Immature natural killer cell (primary cell): ENCODE results near the gene ZDHHC19. TPM values are rescaled to one million over a fixed set of nuclear protein-coding genes. Genes with fewer than 3 reads are reported as not detected.
A peak's percentile ranks its signal among the peaks of the same experiment; 100 is the strongest.
"Not testable (repeated sequence)": the region's sequence is repeated elsewhere in the genome, so short reads cannot be mapped to it uniquely, and the experiment has no call there.

Source experiments
- DNase-seq, 3 donors: peaks; one replicate each; pipeline ENCODE4 v3.0.0; 2022; ENCODE audit warnings: mixed read lengths in 1 of 3
- H3K27ac Mint-ChIP-seq, 6 donors: one replicate each; pipeline ENCODE4 v1.8.0; 2020; ENCODE audit warnings: mixed read lengths in 6 of 6, mild to moderate bottlenecking in 5 of 6, inconsistent platforms in 4 of 6, moderate library complexity in 3 of 6
- H3K27me3 Mint-ChIP-seq, 3 donors: one replicate each; pipeline ENCODE4 v1.8.0; 2020 to 2021; ENCODE audit warnings: low read depth in 3 of 3, mild to moderate bottlenecking in 3 of 3, mixed read lengths in 3 of 3, moderate library complexity in 3 of 3, inconsistent platforms in 1 of 3
- H3K36me3 Mint-ChIP-seq, 3 donors: one replicate each; pipeline ENCODE4 v1.8.0; 2020; ENCODE audit warnings: mixed read lengths in 3 of 3, inconsistent platforms in 2 of 3, mild to moderate bottlenecking in 2 of 3
- H3K4me1 Mint-ChIP-seq, 2 donors: one replicate each; pipeline ENCODE4 v1.8.0; 2020; ENCODE audit warnings: inconsistent platforms in 2 of 2, mild to moderate bottlenecking in 2 of 2, mixed read lengths in 2 of 2, moderate library complexity in 1 of 2
- H3K4me3 Mint-ChIP-seq, 5 donors: one replicate each; pipeline ENCODE4 v1.8.0; 2020; ENCODE audit warnings: mild to moderate bottlenecking in 5 of 5, mixed read lengths in 5 of 5, inconsistent platforms in 3 of 5, moderate library complexity in 3 of 5
- H3K9me3 Mint-ChIP-seq, 6 donors: one replicate each; pipeline ENCODE4 v1.8.0; 2020; ENCODE audit warnings: mild to moderate bottlenecking in 6 of 6, mixed read lengths in 6 of 6, inconsistent platforms in 4 of 6, moderate library complexity in 3 of 6
- polyA plus RNA-seq, 3 donors: library from polyadenylated mRNA; unstranded; fragments of 300-500 nt; fragmentation: Illumina TruSeq; gene quantifications; one replicate each; pipeline ENCODE4 v1.2.3, GENCODE V29; 2021

Gene ZDHHC19
- polyA plus RNA-seq, 3 donors from 2014 or later, result not detected

DNA sequence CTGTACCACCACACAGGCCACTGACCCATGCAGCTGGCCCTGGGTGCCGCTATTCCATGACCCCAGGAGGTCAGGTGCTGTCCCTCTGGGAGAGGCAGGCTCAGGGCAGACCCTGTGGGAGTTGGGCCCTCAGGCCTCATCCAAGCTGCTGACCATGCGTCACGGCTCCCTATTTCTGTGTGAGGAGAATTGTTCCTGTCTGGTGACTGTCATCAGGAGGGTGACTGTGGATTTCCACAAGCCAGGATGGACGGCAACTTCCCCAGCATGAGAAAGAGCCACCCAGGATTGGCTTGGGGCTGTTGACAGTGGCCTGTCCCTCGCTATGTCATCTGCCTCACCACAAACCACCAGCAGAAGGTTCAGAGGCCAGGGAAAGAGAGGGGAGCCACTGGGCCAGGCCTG is 41.4 kb downstream of the ZDHHC19 start:
- Mint-ChIP-seq H3K27ac (no peak overlapping the region), H3K27me3 (peaks cover 0 to 3% (median 2%) of the 10 kb centered on the region in 3 donors), H3K4me3 (no peak overlapping the region), H3K36me3 (no peaks in the 10 kb centered on the region), H3K9me3 (no peaks in the 10 kb centered on the region), H3K4me1 (peaks cover 0 to 2% of the 10 kb centered on the region in 2 donors)
- no peak for DNase-seq

DNA sequence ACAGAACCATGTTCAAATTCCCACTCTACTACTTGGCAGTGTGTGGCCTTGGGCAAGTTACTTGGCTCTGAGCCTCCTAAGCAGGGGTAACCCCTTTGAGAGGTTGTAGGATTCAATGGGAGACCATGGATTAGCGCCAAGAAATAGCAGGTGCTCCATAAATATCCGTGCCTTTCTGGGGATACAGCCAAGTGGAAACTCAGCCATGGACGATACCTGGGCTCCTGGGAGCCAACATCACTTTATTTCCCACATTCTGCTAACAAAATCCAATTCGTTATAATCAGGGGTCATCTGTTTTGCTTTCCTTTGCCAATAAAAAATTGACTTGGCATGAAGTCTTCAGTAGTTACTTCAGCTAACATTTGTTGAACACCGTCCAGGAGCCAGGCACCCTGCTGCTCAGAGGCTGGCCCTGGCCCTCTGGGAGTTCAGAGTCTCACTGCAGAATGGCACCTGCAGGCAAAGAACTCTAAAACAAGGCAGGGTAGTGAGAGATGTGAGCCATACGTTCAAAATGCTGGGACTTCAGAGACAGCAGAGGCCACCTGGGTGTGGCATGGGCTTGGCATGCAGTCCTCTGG is 42.3 kb downstream of the ZDHHC19 start:
- no peak for DNase-seq

DNA sequence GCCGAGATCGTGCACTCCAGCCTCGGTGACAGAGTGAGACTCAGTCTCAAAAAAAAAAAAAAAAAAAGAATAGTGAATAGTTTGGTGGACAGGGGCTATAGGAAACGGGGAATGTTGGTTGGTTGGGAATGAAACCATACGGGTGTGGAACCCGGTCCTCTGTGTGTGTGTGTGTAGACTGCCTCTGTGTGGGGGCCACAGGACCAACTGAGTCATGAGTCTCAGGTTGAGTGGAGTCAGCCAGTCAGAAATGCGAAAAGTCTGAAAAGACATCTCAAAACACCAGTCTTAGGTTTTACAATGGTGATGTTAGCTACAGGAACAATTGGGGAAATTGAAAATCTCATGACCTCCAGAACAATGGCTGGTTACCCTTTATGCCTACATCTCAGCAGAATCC is 44.5 kb downstream of the ZDHHC19 start:
- DNase-seq, result no peak
- H3K27ac Mint-ChIP-seq, result no peak overlapping the region
- no peak overlapping the region for H3K4me3 Mint-ChIP-seq
- no peaks in the 10 kb centered on the region for H3K9me3 Mint-ChIP-seq
- H3K27me3 Mint-ChIP-seq, result peaks cover 0 to 3% (median 0%) of the 10 kb centered on the region in 3 donors
- H3K4me1 Mint-ChIP-seq, result peaks cover 0 to 2% of the 10 kb centered on the region in 2 donors
- H3K36me3 Mint-ChIP-seq, result no peaks in the 10 kb centered on the region

More for the DNA sequence above, 42.3 kb downstream of the ZDHHC19 start:
- Mint-ChIP-seq H3K4me1 (peaks cover 0 to 2% of the 10 kb centered on the region in 2 donors), H3K36me3 (no peaks in the 10 kb centered on the region), H3K9me3 (no peaks in the 10 kb centered on the region), H3K27ac (no peak overlapping the region), H3K27me3 (peaks cover 0 to 3% (median 0%) of the 10 kb centered on the region in 3 donors), H3K4me3 (no peak overlapping the region)

DNA sequence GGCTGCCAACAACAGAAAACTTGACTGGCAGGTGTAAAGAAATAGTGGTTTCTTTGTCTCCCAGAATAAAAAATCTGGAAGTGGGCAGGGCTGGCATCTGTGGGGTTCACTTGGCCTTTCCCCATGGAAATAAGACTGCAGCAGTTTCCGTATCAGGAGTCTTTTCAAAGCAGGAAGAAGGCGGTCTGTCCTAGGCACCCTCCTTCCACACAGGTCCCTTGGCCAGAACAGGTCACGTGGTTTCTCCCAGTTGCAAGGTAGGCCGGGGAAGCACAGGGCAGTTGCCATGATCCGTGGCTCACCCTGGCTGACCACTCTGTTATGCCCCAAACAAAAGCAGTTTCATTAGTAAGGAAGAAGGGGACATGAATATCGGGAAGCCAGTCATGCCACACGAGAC is 45.4 kb downstream of the ZDHHC19 start:
- Mint-ChIP-seq H3K4me1 (peaks cover 0 to 2% of the 10 kb centered on the region in 2 donors), H3K27ac (no peak overlapping the region), H3K4me3 (no peak overlapping the region), H3K36me3 (no peaks in the 10 kb centered on the region), H3K9me3 (no peaks in the 10 kb centered on the region), H3K27me3 (peaks cover 0 to 2% (median 0%) of the 10 kb centered on the region in 3 donors)
- DNase-seq, result no peak

DNA sequence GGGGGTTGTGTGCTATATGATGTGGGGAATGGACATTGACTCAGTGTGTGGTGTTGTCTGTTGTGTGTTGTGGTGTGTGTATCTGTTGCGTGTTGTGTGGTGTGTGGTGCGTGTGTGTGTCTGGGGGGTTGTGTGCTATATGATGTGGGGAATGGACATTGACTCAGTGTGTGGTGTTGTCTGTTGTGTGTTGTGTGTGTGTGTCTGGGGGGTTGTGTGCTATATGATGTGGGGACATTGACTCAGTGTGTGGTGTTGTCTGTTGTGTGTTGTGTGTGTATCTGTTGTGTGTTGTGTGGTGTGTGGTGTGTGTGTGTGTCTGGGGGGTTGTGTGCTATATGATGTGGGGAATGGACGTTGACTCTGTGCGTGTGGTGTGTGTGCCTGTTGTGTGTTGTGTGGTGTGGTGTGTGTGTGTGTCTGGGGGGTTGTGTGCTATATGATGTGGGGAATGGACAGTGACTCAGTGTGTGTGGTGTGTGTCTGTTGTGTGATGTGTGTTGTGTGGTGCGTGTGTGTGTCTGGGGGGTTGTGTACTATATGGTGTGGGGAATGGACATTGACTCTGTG is 46.1 kb downstream of the ZDHHC19 start:
- not testable (repeated sequence) for H3K4me3 Mint-ChIP-seq, H3K4me1 Mint-ChIP-seq, DNase-seq, H3K36me3 Mint-ChIP-seq, H3K27ac Mint-ChIP-seq, H3K9me3 Mint-ChIP-seq, H3K27me3 Mint-ChIP-seq

DNA sequence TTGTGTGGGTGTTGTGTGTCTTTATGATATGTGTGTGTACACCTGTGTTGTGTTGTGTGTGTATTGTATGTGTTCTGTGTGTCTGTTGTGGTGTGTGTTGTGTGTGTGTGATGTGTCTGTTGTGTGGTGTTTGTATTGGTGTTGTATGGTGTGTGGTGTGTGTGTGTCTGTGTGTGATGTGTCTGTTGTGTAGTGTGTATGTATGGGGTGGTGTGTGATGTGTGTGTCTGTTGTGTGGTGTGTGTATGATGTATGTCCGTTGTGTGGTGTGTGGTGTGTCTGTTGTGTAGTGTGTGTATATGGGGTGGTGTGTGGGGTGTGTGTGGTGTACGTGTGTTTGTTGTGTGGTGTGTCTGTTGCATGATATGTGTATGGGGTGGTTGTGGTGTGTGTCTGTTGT is 46.6 kb downstream of the ZDHHC19 start:
- Mint-ChIP-seq H3K27ac (no peak overlapping the region), H3K4me3 (no peak overlapping the region), H3K9me3 (no peaks in the 10 kb centered on the region), H3K27me3 (peaks cover 0 to 1% (median 0%) of the 10 kb centered on the region in 3 donors), H3K36me3 (no peaks in the 10 kb centered on the region), H3K4me1 (peaks cover 4 to 6% of the 10 kb centered on the region in 2 donors)
- no peak for DNase-seq

DNA sequence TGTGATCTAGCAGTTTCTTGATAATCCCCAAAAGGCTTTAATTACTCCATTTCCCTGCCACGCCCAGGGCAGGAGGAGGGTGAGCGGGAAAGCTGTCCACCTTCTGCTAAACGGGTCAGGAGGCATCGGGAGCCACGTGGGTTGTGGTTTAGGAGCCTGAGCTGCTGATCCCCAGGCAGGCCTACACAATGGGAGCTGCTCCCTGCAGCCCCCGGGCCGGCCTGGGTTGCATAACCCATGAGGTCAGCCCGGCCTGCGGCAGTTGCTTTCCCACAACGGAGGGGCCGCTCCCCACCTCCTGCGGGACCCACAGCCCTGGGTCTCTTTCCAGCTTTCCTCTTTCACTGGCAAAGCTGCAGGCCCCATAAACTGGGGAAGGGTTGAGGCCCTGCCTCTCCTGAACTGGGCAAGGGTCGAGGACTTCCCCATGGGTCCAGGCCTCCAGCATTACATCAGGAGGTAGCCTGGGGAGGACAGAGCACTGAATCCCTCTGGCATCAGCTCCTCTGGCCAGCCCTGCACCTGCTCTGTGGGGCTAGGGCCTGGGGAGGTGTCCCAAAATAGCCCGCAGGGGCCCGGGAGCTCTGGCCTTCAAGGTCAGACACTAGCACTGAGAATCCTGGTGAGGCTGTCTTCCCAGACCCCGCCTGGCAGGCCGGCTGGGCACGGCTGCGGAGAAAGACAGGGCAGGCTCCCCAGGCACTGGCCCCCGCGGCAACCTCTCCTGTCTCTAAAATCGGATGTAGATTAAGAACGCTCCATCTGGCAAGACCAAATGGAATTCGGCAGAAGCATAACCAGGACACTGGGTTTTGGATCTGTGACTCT is 47.3 kb downstream of the ZDHHC19 start:
- Mint-ChIP-seq H3K27ac (no peak overlapping the region), H3K9me3 (no peaks in the 10 kb centered on the region), H3K36me3 (no peaks in the 10 kb centered on the region), H3K27me3 (peaks cover 0 to 1% (median 0%) of the 10 kb centered on the region in 3 donors), H3K4me1 (peaks cover 4 to 6% of the 10 kb centered on the region in 2 donors), H3K4me3 (no peak overlapping the region)
- DNase-seq, result no peak

DNA sequence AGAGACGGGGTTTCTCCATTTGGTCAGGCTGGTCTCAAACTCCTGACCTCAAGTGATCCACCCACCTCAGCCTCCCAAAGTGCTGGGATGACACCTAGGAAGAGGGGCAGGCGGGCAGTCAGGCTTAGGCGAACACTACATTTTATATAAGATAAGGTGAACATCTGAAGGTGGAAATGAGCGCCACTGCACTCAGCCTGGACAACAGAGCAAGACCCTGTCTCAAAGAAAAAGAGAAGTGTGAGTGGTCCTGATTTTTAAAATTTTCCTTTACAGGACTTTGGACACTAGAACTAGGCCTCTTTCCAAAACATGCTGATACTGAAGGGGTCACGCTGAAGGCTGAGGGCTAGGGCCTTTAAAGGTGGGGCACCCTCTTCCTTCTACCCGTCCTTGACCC is 48.0 kb downstream of the ZDHHC19 start:
- no peaks in the 10 kb centered on the region for H3K9me3 Mint-ChIP-seq
- H3K27me3 Mint-ChIP-seq, result peaks cover 0 to 1% (median 0%) of the 10 kb centered on the region in 3 donors
- no peak for DNase-seq
- H3K27ac Mint-ChIP-seq, result no peak overlapping the region
- H3K4me1 Mint-ChIP-seq, result peaks cover 4 to 6% of the 10 kb centered on the region in 2 donors
- H3K4me3 Mint-ChIP-seq, result no peak overlapping the region
- H3K36me3 Mint-ChIP-seq, result no peaks in the 10 kb centered on the region

DNA sequence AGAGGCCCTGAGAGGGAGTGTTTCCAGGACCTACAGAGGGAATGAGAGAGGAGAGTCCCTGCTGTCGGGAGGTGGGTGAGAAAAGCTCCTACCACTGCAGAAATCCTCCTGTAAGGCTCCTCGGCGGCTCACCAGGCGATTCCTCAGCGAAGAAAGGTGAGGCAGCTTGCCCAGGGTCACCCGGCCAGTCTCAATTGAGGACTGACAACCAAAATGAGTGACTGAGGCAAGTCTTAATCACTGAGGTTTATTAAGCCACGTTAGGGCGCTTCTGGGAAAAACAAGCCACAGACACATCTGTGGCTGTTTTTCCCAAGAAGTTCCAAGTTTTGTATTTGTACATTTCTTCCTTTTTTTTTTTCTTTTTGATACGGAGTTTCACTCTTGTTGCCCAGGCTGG is 48.5 kb downstream of the ZDHHC19 start:
- no peaks in the 10 kb centered on the region for H3K36me3 Mint-ChIP-seq
- H3K4me1 Mint-ChIP-seq, result peaks cover 4 to 6% of the 10 kb centered on the region in 2 donors
- H3K9me3 Mint-ChIP-seq, result no peaks in the 10 kb centered on the region
- no peak overlapping the region for H3K27ac Mint-ChIP-seq
- DNase-seq, result no peak
- H3K4me3 Mint-ChIP-seq, result no peak overlapping the region
- H3K27me3 Mint-ChIP-seq, result peaks cover 0 to 1% (median under 1%) of the 10 kb centered on the region in 3 donors

DNA sequence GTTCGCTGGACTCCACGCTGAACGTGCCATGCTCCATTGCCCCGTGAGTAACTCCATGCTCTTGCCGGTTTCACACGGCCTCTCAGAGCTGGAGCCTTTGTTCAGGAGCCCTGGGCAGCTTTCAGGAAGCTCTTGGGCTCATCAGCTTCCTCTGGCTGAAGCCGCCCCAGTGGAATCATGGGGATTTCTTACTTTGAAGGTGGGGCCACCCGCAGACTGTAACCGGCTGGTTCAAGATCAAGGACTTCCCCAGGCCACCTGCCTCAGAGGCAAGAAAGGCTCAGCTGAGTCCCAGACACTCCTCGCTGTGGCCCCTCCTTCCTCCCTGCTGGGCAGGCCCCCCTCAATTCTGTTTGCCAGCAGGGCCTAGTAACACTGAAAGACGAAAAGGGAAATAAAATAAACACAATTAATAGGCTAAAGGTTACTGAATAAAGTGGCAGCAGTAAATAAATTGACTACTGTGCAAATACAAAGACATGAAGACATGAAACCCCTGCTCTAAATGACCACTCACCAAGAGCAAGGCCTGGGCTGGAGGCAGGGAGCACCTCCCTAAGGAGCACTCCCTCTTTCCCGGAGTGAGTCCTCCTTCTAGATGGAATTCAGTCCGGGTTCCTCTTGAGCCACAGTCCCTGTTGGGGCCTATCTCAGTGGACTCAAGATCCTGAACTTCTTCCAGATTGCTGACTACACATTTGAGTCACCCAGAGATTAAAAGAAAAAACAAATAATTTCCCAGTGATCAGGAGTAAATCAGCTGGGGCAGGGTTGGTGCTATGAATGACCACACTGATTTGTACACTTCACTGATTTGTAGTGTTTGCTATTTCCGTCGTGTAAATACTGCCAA is 51.0 kb downstream of the ZDHHC19 start:
- Mint-ChIP-seq H3K27ac (peak overlapping the region in 1 of 6 donors; percentile 81), H3K4me3 (no peak overlapping the region), H3K36me3 (no peaks in the 10 kb centered on the region), H3K27me3 (peaks cover 0 to 2% (median 0%) of the 10 kb centered on the region in 3 donors), H3K9me3 (no peaks in the 10 kb centered on the region), H3K4me1 (peaks cover 2 to 8% of the 10 kb centered on the region in 2 donors)
- peak in 1 of 3 donors; percentile 20 for DNase-seq

DNA sequence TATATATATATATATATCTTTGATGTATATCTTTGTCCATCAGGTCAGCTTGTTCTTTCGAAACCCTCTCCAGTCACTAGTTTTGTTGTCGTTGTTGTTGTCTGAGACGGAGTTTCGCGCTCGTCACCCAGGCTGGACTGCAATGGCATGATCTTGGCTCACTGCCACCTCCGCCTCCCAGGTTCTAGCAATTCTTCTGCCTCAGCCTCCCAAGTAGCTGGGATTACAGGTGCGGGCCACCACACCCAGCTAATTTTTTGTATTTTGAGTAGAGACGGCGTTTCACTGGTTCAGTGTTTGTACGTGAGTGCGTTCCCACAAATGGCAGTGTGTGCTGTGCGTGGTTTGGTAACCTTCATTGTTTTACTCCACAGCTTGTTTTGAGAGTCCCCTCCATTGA is 51.7 kb downstream of the ZDHHC19 start:
- no peak for DNase-seq
- Mint-ChIP-seq H3K36me3 (no peaks in the 10 kb centered on the region), H3K27ac (peak overlapping the region in 1 of 6 donors; percentile 81), H3K27me3 (peaks cover 0 to 3% (median 0%) of the 10 kb centered on the region in 3 donors), H3K9me3 (no peaks in the 10 kb centered on the region), H3K4me3 (no peak overlapping the region), H3K4me1 (peaks cover 6 to 12% of the 10 kb centered on the region in 2 donors)

DNA sequence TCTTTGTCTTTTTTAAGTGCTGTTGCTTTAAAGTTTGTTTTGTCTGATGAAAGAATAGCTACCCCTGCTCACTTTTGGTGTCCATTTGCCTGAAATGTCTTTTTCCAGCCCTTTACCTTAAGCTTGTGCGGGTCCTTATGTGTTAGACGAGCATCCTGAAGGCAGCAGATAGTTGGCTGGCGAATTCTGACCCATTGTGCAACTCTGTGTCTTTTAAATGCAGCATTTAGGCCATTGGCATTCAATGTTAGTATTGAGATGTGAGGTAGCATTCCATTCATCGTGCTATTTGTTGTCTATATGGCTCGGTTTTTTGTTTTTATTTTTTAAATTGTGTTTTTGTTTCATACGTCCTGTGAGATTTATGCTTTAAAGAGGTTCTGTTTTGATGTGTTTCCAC is 55.0 kb downstream of the ZDHHC19 start:
- Mint-ChIP-seq H3K27ac (no peak overlapping the region), H3K4me1 (peaks cover 6 to 12% of the 10 kb centered on the region in 2 donors), H3K4me3 (no peak overlapping the region), H3K9me3 (no peaks in the 10 kb centered on the region), H3K36me3 (no peaks in the 10 kb centered on the region), H3K27me3 (peaks cover 2 to 4% (median 2%) of the 10 kb centered on the region in 3 donors)
- no peak for DNase-seq

DNA sequence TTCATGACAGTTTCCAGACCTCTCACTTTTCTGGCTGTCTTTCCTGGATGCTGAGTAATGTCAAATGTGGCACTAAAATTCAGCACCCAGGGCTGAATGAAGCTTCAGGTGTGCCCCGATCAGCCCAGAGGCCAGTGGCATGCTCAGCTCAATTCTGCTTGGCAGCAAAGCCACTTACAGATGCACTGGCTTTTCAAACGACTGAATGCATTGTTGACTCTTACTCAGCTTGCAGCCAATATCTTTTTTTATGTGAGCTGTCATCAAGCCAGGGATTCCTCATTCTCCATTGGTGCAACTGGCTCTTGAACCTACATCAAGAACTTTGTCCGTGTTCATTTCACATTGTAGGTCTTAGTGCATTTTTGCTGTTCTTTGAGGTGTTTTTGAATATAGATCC is 60.7 kb downstream of the ZDHHC19 start:
- Mint-ChIP-seq H3K27ac (no peak overlapping the region), H3K4me1 (peaks cover 4 to 6% of the 10 kb centered on the region in 2 donors), H3K9me3 (peaks cover 0 to 3% (median 0%) of the 10 kb centered on the region in 6 donors), H3K27me3 (peaks cover 2 to 3% (median 3%) of the 10 kb centered on the region in 3 donors), H3K36me3 (no peaks in the 10 kb centered on the region), H3K4me3 (no peak overlapping the region)
- DNase-seq, result no peak
